Measurements from ENCODE around the gene BAZ1A. TPM values are rescaled to one million over a fixed set of nuclear protein-coding genes. Genes with fewer than 3 reads are reported as not detected.

BAZ1A gene
- total RNA-seq, 4 donors from 2014 or later, result 11.6 to 18.5 (median 14.7) TPM

- in situ Hi-C loops (cut with MboI; ENCODE audit: low sequenced_read_pairs in 4 of 4), result loop anchor here (5.0 to 25.0 kb wide), 2 partner anchors 49 to 691 kb away; partner anchors contain the start of gene NFKBIA (in 1 of the 4)
- Histone ChIP-seq H3K4me1 (peaks cover 4% of the 10 kb centered on the region in 2 donors), H3K4me3 (no peak overlapping the region), H3K27ac (no peak overlapping the region), H3K9me3 (no peaks in the 10 kb centered on the region), H3K27me3 (no peaks in the 10 kb centered on the region), H3K36me3 (no peaks in the 10 kb centered on the region)
- ATAC-seq (no peak), DNase-seq (no peak)
- intact Hi-C loops (cut with DNase I; ENCODE audit: low total_unique reads), result no loop called here
- no peak for TF ChIP-seq CTCF (IDR thresholded peaks at IDR 0.05 in 4 of 5, conservative IDR thresholded peaks at IDR 0.05 in 1 of 5)
These were observed 154.0 kb downstream of the BAZ1A start for GRCh38 chr14:34721129-34721528.

- Histone ChIP-seq H3K27ac (no peak overlapping the region), H3K27me3 (no peaks in the 10 kb centered on the region), H3K36me3 (no peaks in the 10 kb centered on the region), H3K4me1 (peaks cover 4 to 9% of the 10 kb centered on the region in 2 donors), H3K4me3 (no peak overlapping the region), H3K9me3 (no peaks in the 10 kb centered on the region)
- ATAC-seq (no peak), DNase-seq (no peak)
- intact Hi-C loops (cut with DNase I; ENCODE audit: low total_unique reads), result loop anchor here (5.0 to 10.0 kb wide), 2 partner anchors 87 to 254 kb away; partner anchors contain the start of genes SNX6 and SPTSSA
- TF ChIP-seq POLR2A (IDR thresholded peaks at IDR 0.05), result no peak
- TF ChIP-seq CTCF (IDR thresholded peaks at IDR 0.05 in 4 of 5, conservative IDR thresholded peaks at IDR 0.05 in 1 of 5), result no peak
- in situ Hi-C loops (cut with MboI; ENCODE audit: low sequenced_read_pairs in 4 of 4), result loop anchor here in 1 of 4 donors (25.0 kb wide), 1 partner anchor 693 kb away; the partner anchor contains the start of gene NFKBIA
These were observed 156.3 kb downstream of the BAZ1A start for GRCh38 chr14:34718750-34719304.

- Histone ChIP-seq H3K4me3 (peak overlapping the region; percentile 74 to 97 (median 94)), H3K27me3 (no peaks in the 10 kb centered on the region), H3K4me1 (peaks cover 28 to 37% of the 10 kb centered on the region in 2 donors), H3K36me3 (peaks cover 0 to 10% of the 10 kb centered on the region in 2 donors), H3K9me3 (no peaks in the 10 kb centered on the region), H3K27ac (peak overlapping the region; percentile 96 to 100 (median 98))
- ATAC-seq (peak in 1 of 2 donors; percentile 14), DNase-seq (no peak)
- intact Hi-C loops (cut with DNase I; ENCODE audit: low total_unique reads), result loop anchor here (2.0 to 10.0 kb wide), 5 partner anchors 36 to 250 kb away; partner anchors contain the start of genes SNX6 and SPTSSA
- TF ChIP-seq POLR2A (IDR thresholded peaks at IDR 0.05), result no peak
- no peak for TF ChIP-seq CTCF (IDR thresholded peaks at IDR 0.05 in 4 of 5, conservative IDR thresholded peaks at IDR 0.05 in 1 of 5)
- in situ Hi-C loops (cut with MboI; ENCODE audit: low sequenced_read_pairs in 4 of 4), result loop anchor here in 1 of 4 donors (25.0 kb wide), 1 partner anchor 697 kb away; the partner anchor contains the start of gene NFKBIA
These were observed 159.9 kb downstream of the BAZ1A start for GRCh38 chr14:34715127-34715863.

- Histone ChIP-seq H3K9me3 (no peaks in the 10 kb centered on the region), H3K4me1 (peaks cover 34 to 45% of the 10 kb centered on the region in 2 donors), H3K36me3 (peaks cover 0 to 10% of the 10 kb centered on the region in 2 donors), H3K4me3 (peak within 1 kb of the TSS; percentile 74 to 97 (median 94)), H3K27ac (peak within 1 kb of the TSS; percentile 96 to 100 (median 98)), H3K27me3 (no peaks in the 10 kb centered on the region)
- DNase-seq (peak; percentile 77 to 91), ATAC-seq (peak; percentile 70 to 73)
- TF ChIP-seq POLR2A (IDR thresholded peaks at IDR 0.05) (peak; percentile 87 to 89), CTCF (IDR thresholded peaks at IDR 0.05 in 4 of 5, conservative IDR thresholded peaks at IDR 0.05 in 1 of 5) (no peak)
- in situ Hi-C loops (cut with MboI; ENCODE audit: low sequenced_read_pairs in 4 of 4), result loop anchor here in 1 of 4 donors (25.0 kb wide), 1 partner anchor 698 kb away; the partner anchor contains the start of gene NFKBIA
- intact Hi-C loops (cut with DNase I; ENCODE audit: low total_unique reads), result loop anchor here (2.0 to 10.0 kb wide), 7 partner anchors 36 to 408 kb away; partner anchors contain the start of genes EAPP, PPP2R3C, PRORP and SNX6
These were observed 160.6 kb downstream of the BAZ1A start, which contains the start of gene CFL2 for GRCh38 chr14:34714320-34715126. CFL2 (minus strand) TSS chr14:34714593; CDS start chr14:34714540, 53 bp downstream.
